NCI-H1092 treated with DMSO at 0.1 percent for 48 hours (cell line): ENCODE measurements around the gene ARL8A.

Experiments used
- DNase-seq: peaks from one replicate; lab custom pipeline; 2025; lab: John Stamatoyannopoulos, UW

The ARL8A gene

DNA sequence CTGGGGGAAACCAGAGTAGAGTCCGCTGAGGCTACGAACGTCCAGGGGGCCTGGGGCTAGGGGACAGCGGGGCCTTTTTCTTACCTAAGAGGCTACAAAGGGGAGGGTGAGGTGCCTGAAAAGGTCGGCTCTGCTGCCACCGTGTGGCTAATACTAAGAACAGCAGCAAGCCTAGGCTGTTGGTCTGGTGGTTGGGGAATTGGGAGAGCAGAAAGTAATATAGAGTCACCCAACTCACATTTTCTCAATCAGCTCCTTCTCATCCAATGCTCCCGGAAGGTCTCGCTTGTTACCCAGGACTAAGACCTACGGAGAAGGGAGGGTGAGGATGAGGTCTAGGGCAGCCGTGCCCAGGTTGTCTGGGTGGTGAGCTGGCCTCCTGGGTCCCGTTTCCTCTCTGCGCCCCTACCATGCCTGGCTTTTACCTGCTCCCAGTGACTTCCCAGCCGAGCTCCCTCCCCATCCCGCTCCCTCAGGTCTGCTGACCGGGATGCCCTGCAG, 9.3 kb downstream of the ARL8A start:
- DNase-seq = peak; percentile 72

GRCh38 chr1:202134645-202135172, 9.8 kb downstream of the ARL8A start:
- DNase-seq = no peak

DNA sequence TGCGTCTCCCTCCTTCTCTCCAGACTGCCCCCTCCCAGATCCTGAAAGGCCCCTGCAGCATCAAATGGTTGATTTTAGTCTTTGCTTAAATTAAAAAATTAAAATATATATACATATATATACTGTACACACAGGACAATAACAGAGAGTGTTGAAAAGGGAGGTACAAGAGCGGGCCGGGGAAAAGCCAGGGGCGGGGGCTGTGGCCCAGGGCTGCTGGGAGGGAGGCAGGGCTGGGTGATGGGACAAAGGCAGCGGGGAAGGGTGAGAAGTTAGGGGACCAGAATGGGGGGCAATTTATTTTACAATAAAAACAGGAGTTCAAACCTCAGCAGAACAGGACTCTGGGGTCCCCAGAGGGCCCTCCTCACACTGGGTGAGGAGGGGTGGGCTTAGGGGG, 10.5 kb downstream of the ARL8A start:
- no peak for DNase-seq

DNA sequence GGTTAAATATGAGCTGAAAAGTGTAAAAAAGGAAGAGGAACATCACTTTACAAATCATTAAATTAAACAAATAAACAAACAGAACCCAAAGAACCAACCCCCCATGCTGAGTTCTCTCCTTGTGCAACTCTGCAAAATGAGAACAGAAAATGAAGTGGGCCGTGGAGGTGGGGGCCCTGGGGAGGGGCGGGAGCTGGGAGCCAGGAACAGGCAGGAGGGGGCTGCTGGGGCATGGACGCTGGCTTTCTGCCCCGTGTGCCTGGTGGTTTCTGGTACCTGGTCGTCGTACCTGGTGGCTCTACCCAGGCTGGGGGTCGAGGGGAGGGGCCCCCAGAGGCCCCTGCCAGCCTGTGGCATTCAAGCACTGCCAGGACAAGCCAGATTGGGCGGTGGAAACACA, 11.0 kb downstream of the ARL8A start:
- DNase-seq = no peak

- no peak for DNase-seq
Measured at GRCh38 chr1:202133001-202133400, 11.5 kb downstream of the ARL8A start.

DNA sequence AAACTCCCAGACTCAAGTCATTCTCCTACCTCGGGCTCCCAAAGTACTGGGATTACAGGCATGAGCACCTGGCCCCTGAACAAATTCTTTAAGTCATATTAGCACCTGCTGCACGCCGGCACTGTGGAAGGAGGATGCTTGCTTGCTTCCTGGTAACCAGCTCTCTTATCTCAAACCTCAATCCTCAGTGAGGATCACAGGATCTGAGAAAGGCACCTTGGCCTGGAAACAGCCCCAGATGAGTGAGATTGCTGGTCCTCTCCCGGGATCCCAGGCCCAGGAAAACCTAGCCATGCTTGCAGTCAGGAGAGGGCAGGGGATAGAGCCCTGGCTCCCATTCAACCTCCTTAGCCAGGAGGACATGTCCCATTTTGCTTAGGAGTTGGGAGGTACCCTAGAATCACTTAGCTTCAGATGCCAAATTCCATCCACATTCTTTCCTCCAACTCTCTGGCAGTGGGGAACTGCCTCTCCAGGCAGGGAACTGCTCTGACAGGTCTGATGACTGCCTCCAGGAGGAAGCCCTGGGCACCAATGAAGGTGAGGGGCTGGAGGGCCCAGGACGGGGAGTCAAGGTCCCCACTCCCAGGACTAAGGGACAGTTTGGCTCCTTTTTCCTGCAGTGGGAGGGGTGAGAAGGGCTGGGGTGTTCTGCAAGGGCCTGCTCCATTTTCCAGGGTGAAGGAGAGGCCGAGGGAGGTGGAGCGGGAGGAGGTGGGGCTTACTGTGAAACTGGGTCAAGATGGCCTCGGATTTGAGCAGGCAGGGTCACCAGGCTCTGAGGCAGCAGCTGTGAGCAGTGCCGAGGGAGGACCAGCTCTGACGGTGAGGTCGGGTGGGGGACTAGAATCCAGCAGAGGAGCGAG, 12.3 kb downstream of the ARL8A start:
- no peak for DNase-seq

DNA sequence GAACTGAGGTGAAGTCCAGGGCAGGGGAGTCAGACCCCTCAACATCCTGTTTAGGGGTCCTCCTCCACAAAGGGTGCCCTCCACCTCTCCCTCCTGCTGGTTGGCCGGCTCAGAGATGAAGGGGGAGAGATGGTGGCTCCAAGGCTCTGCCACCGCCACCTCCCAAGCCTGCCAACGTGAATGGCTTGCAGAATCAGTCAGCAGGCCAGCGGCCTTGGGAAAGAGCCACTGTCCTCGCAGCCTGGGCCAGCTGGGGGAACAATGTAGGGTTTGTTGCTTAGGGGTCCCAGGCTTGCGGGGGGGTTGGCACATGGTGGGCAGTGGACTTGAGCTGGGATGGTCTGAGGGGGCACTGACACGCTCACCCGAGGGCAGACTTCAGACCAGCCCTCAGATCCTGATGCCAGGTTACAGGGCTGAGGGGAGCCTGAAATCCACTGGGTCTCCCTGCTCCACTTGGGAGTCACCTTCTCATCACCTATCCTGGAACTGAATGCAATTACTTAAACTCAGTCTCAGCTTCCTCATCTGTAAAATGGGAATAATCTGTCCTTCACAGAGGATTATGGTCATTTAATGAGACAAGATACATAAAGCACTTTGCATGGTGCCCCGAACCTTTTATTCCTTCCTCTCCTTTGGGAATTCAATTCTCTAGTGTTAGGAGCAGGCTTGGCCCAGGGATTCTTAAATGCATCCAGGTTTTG, 13.6 kb downstream of the ARL8A start:
- no peak for DNase-seq

DNA sequence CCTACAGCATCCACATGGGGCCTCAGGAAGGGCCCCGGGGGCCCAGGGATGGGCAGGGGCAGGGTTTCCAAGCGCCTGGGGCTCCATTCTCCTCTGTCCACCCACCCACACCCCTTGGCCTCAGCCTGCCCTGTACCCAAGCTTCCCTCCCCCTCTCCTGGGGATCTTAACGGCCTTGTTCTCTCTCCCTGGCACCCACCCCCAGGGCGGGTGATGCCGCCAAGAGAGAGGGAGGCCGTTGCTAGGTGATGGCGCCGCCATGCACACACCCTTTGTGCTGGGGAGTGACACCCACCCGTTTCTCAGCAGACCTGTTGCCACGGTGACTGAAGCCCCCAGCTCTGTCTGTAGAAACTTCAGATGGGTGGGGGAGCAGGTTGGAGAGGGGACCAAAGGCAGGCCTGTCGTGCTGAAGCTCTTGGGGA, 14.2 kb downstream of the ARL8A start:
- DNase-seq = peak; percentile 67

GRCh38 chr1:202129453-202130296, 14.9 kb downstream of the ARL8A start:
- DNase-seq = peak; percentile 67

- DNase-seq = no peak
Measured at GRCh38 chr1:202127836-202128622, 16.5 kb downstream of the ARL8A start.

DNA sequence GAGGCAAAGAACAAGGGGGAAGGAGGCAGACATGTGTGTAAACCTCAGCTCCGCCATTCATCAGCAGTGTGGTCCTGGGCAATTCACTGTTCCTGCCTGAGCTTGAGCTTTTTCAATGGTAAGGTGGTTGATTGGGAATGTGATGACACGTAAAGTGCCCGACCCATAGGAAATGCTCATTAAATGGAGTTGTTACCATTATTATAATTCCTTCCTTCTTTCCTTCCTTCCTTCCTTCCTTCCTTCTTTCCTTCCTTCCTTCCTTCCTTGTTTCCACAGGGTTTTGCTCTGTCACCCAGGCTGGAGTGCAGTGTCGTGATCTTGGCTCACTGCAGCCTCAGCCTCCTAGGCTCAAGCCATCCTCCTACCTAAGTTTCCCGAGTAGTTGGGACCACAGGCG, 17.5 kb downstream of the ARL8A start:
- DNase-seq = no peak

- DNase-seq = no peak
Measured at GRCh38 chr1:202126426-202126825, 18.1 kb downstream of the ARL8A start.

DNA sequence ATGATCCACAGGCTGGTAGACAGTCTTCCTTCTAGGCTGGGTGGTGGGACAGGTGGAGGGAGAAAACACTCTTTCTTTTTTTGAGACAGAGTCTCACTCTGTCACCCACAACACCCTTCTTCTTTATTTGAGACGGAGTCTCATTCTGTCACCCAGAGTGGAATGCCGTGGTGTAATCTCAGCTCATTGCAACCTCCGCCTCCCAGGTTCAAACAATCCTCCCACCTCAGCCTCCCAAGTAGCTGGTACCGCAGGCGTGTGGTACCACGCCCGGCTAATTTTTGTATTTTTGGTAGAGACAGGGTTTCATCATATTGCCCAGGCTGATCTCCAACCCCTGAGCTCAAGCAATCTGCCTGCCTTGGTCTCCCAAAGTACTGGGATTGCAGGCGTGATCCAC, 18.9 kb downstream of the ARL8A start:
- DNase-seq = no peak

GRCh38 chr1:202124142-202124541, 20.4 kb downstream of the ARL8A start:
- DNase-seq = no peak

DNA sequence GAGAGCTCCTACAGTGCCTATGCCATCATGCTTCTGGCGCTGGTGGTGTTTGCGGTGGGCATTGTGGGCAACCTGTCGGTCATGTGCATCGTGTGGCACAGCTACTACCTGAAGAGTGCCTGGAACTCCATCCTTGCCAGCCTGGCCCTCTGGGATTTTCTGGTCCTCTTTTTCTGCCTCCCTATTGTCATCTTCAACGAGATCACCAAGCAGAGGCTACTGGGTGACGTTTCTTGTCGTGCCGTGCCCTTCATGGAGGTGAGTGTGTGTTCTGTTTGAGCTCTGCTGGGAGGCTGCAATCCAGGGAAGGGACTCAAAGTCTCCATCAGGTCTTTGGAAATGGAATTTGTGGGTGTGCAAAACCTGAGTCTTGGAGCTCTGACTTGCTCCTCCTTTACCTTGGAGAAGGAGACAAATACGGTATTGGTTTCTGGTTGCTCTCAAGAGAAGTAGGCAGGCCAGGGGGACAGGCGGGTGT, 21.2 kb downstream of the ARL8A start:
- DNase-seq = no peak

DNA sequence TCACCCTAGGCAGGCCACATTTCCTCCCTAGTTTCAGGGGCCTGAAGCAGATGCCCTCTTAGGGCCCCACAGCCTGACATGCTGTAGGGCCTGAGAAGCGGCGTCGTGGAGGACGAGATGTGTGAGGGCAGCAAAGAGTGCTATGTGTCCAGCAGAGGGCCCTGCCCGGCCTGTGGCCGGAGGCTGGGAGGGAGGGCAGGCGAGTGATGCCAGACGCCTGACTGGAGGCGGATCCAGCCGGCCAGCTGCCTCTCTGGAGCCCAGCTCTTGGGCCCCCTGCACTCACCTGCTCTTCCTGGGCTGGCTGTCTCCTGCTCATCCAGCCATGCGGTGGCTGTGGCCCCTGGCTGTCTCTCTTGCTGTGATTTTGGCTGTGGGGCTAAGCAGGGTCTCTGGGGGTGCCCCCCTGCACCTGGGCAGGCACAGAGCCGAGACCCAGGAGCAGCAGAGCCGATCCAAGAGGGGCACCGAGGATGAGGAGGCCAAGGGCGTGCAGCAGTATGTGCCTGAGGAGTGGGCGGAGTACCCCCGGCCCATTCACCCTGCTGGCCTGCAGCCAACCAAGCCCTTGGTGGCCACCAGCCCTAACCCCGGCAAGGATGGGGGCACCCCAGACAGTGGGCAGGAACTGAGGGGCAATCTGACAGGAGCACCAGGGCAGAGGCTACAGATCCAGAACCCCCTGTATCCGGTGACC, 21.8 kb downstream of the ARL8A start, which contains the start of gene GPR37L1:
GPR37L1 (plus strand) TSS at position 279 of the 697 bp plus-strand sequence; CDS start at position 326, 47 bp downstream.
- peak; percentile 38 for DNase-seq

GRCh38 chr1:202121006-202121405, 23.5 kb downstream of the ARL8A start:
- no peak for DNase-seq

DNA sequence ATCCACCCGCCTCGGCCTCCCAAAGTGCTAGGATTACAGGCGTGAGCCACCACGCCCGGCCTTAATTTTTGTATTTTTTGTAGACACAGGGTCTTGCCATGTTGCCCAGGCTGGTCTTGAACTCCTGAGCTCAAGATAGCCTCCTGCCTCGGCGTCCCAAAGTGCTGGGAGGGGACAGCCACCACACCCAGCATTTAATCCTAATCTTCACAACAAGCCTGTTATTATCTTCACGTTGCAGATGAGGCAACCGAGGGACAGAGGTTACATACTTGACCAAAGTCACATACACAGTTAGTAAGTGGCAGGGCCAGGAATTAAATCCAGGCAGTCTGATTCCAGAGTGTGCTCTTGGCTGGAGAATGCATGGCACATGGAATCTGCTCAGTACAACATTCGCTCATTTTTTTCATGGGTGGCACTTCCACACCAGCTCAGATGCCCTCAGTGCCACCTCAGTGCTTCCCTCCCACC, 26.6 kb downstream of the ARL8A start:
- no peak for DNase-seq

DNA sequence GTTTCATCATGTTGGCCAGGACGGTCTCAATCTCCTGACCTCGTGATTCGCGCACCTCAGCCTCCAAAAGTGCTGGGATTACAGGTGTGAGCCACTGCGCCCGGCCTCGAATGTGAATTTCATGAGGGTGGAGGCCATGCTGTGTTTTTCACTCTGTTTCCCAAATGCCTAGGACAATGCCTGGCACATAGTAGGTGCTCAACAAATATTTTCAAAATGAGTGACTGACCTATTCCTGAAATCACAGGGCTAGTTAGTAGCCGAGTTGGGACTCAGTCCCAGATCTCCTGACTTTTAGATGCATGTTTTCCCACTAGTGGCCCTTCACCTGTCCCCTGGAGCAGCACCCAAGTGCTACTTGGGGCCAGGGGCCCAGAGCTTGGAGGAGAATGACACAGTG, 28.2 kb downstream of the ARL8A start:
- DNase-seq = no peak

- DNase-seq = no peak
Measured at GRCh38 chr1:202113690-202114300, 30.7 kb downstream of the ARL8A start.
